NB4 (cell line): ENCODE results near the gene GALNT14.

Experiments
- CTCF ChIP-seq: IDR thresholded peaks from one replicate; pipeline ENCODE4 v1.5.1; 2012; ENCODE audit warnings: low read depth, low read length
- POLR2A ChIP-seq: IDR thresholded peaks from 2 replicates; pipeline ENCODE4 v1.6.1; 2011; ENCODE audit warnings: mild to moderate bottlenecking; ENCODE audit not compliant: insufficient read length; ENCODE audit errors: extremely low read depth
- TF ChIP-seq, protein P1 (sequence below): IDR thresholded peaks from 2 replicates; pipeline ENCODE4 v1.6.1; 2011; ENCODE audit warnings: low read depth, low read length

GRCh38 chr2:31137211-31138036 is 816 bp downstream of the GALNT14 start:
- TF ChIP-seq CTCF (no peak), POLR2A (no peak)
- TF ChIP-seq, protein P1, sequence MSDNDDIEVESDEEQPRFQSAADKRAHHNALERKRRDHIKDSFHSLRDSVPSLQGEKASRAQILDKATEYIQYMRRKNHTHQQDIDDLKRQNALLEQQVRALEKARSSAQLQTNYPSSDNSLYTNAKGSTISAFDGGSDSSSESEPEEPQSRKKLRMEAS, result no peak
